Heart right ventricle (tissue), 16 donors: ENCODE results near the gene SNX33. TPM values are rescaled to one million over a fixed set of nuclear protein-coding genes. Genes with fewer than 3 reads are reported as not detected.
"Not testable (repeated sequence)": the region's sequence is repeated elsewhere in the genome, so short reads cannot be mapped to it uniquely, and the experiment has no call there.

Experiments
- ATAC-seq, 8 donors: fragments of 200-7000 bp; cut with Tn5 transposase; one replicate each; pipeline ENCODE4 v1.9.1; 2020; ENCODE audit warnings: mild to moderate bottlenecking in 8 of 8, moderate library complexity in 8 of 8, moderate number of reproducible peaks in 1 of 8
- DNase-seq, 2 donors: peaks; one replicate each; pipeline ENCODE4 v3.0.0-alpha.2; 2020
- H3K27ac ChIP-seq, 10 donors: fragments of 200-600 bp; sonication (generic) in 2 of 10; one replicate each; pipeline versions ENCODE4 v1.5.0 to v1.8.0; 2020 to 2022; ENCODE audit warnings: mild to moderate bottlenecking in 3 of 10
- H3K27me3 ChIP-seq, 7 donors: fragments of 200-600 bp; one replicate each; pipeline ENCODE4 v1.8.0; 2021 to 2022; ENCODE audit warnings: mild to moderate bottlenecking in 2 of 7
- H3K36me3 ChIP-seq, 9 donors: fragments of 200-600 bp; sonication (generic) in 1 of 9; one replicate each; pipeline versions ENCODE4 v1.5.0 to v1.8.0; 2020 to 2022; ENCODE audit warnings: mild to moderate bottlenecking in 2 of 9
- H3K4me1 ChIP-seq, 9 donors: fragments of 200-600 bp; sonication (generic) in 1 of 9; one replicate each; pipeline versions ENCODE4 v1.5.0 to v1.8.0; 2020 to 2022; ENCODE audit warnings: mild to moderate bottlenecking in 4 of 9
- H3K4me3 ChIP-seq, 10 donors: fragments of 200-600 bp; sonication (generic) in 2 of 10; one replicate each; pipeline versions ENCODE4 v1.5.0 to v1.8.0; 2020 to 2022; ENCODE audit warnings: mild to moderate bottlenecking in 7 of 10, moderate library complexity in 2 of 10
- H3K9me3 ChIP-seq, 11 donors: fragments of 200-600 bp in 10 of 11; sonication (generic) in 2 of 11; one replicate each; pipeline versions ENCODE4 v1.5.0 to v1.8.0; 2013 to 2022; ENCODE audit warnings: mild to moderate bottlenecking in 2 of 11, control low read depth in 1 of 11, moderate library complexity in 1 of 11
- CTCF ChIP-seq, 9 donors: fragments of 200-600 bp; sonication (generic) in 2 of 9; IDR thresholded peaks; one replicate each; pipeline versions ENCODE4 v1.5.0 to v1.8.0; 2021 to 2022; ENCODE audit warnings: antibody characterized with exemption in 9 of 9, mild to moderate bottlenecking in 5 of 9, moderate library complexity in 1 of 9
- WGBS, 2 donors: extraction: QIAGEN DNeasy Blood & Tissue Kit; methylation state at CpG; one replicate each; pipeline ENCODE4 v1.1.7; 2013; ENCODE audit warnings: inconsistent platforms in 1 of 2; 5-methylcytosine and 5-hydroxymethylcytosine counted together
- intact Hi-C, 10 donors: fragments of 100-400 bp; cut with DNase I; formaldehyde crosslinking; loops; one replicate each; pipeline versions ENCODE4 v1.11.1 to v1.14.2; 2022
- polyA plus RNA-seq, 2 donors: library from polyadenylated mRNA; stranded (reverse); fragments of 200-250 nt; gene quantifications; one replicate each; pipeline ENCODE4 v1.2.3, GENCODE V29; 2013
- total RNA-seq, 10 donors: library from RNA; stranded (reverse); fragmentation: NEBNext Ultra II Directional in 3 of 10; extraction: Animal tissue kit (Norgen Biotek cat#: 25700) in 3 of 10; gene quantifications; one replicate each; pipeline versions ENCODE4 v1.2.1 to v1.2.4, GENCODE V29; 2021 to 2023
- donor health status: Arrhythmogenic right ventricular cardiomyopathy.
- donor health status: ischemic (EF 13 %, LVEDD 7.1; RV severe dilation, severe dysfunction).
- donor health status: healthy with polysubstance abuse.
- donor health status: DM: no; HTN: yes; CAD: no.
- donor health status: DM: no; HTN: no; CAD: no.
- donor health status: ischemic (EF 25% LVEDD 6.9; RV normal size, moderate dysfunction).
- donor health status: ischemic (EF 25% LVEDD 5.7; RV mildly dilated, moderate dysfunction).
- donor health status: healthy.
- donor health status: DM: yes; HTN: yes; CAD: no.
- donor health status: Ischemic cardiomyopathy.
- donor health status: ischemic (EF 35%, LVEDD 5.7; RV mildly dilated, moderate dysfunction).
- donor health status: nonischemic (EF 11% LVEDD 7.7; RV severe dilation, severe dysfunction).
- donor health status: DM: yes; HTN: yes; CAD: no.
- donor health status: PGD.
- donor health status: ischemic (EF 29% LVEDD 5.4; RV normal size, mild dysfunction).
- donor health status: nonischemic (EF 23%, LVEDD 6.1; RV moderate dilation, normal function).

The SNX33 gene
- total and polyA plus RNA-seq, 12 donors, result 7.4 to 14.8 (median 9.7) TPM

GRCh38 chr15:75677465-75678323 lies 30.0 kb downstream of the SNX33 start:
- H3K4me1 ChIP-seq, result peaks cover 15 to 39% (median 28%) of the 10 kb centered on the region in 9 donors
- ATAC-seq, result no peak
- H3K36me3 ChIP-seq, result peaks cover 0 to 38% (median 0%) of the 10 kb centered on the region in 9 donors
- WGBS, 2 donors, result 86 to 88% methylated on average over 16 of the region's 16 CpGs
- H3K4me3 ChIP-seq, result no peak overlapping the region
- H3K9me3 ChIP-seq, result no peaks in the 10 kb centered on the region
- DNase-seq, result no peak
- intact Hi-C loops, result loop anchor here in 1 of 10 donors (10.0 kb wide), 1 partner anchor 163 kb away; no protein-coding TSS in a partner anchor
- H3K27ac ChIP-seq, result no peak overlapping the region
- no peaks in the 10 kb centered on the region for H3K27me3 ChIP-seq
- TF ChIP-seq CTCF (IDR thresholded peaks at IDR 0.05), result no peak

GRCh38 chr15:75678324-75678690 lies 30.6 kb downstream of the SNX33 start:
- Histone ChIP-seq H3K4me1 (peaks cover 9 to 33% (median 22%) of the 10 kb centered on the region in 9 donors), H3K36me3 (peaks cover 0 to 38% (median 0%) of the 10 kb centered on the region in 9 donors)
- DNase-seq, H3K27me3 ChIP-seq, H3K4me3 ChIP-seq, H3K9me3 ChIP-seq, ATAC-seq, H3K27ac ChIP-seq: not testable (repeated sequence)
- 94 to 97% methylated on average over 6 of the region's 6 CpGs for WGBS, 2 donors
- intact Hi-C loops, result loop anchor here in 1 of 10 donors (10.0 kb wide), 1 partner anchor 164 kb away; no protein-coding TSS in a partner anchor

GRCh38 chr15:75680007-75680789 lies 32.5 kb downstream of the SNX33 start:
- intact Hi-C loops, result loop anchor here in 8 of 10 donors (5.0 to 10.0 kb wide), 5 partner anchors 43 to 173 kb away; no protein-coding TSS in a partner anchor

More at GRCh38 chr15:75680007-75680789, 32.5 kb downstream of the SNX33 start:
- H3K4me3 ChIP-seq, result no peak overlapping the region
- ATAC-seq, result no peak
- peaks cover 2 to 24% (median 9%) of the 10 kb centered on the region in 9 donors for H3K4me1 ChIP-seq
- no peaks in the 10 kb centered on the region for H3K27me3 ChIP-seq
- WGBS, 2 donors, result 77 to 86% methylated on average over 11 of the region's 11 CpGs
- no peak overlapping the region for H3K27ac ChIP-seq
- DNase-seq, result no peak
- H3K36me3 ChIP-seq, result peaks cover 0 to 50% (median 0%) of the 10 kb centered on the region in 9 donors
- no peak for TF ChIP-seq CTCF (IDR thresholded peaks at IDR 0.05)
- no peaks in the 10 kb centered on the region for H3K9me3 ChIP-seq
